Activated T-cell treated with anti-CD3 and anti-CD28 coated beads, Interleukin-2, amount 50 U/mL, for 24 hours (primary cell): ENCODE data around the gene C2CD3.
"Not testable (repeated sequence)": the region's sequence is repeated elsewhere in the genome, so short reads cannot be mapped to it uniquely, and the experiment has no call there.

ENCODE experiments used
- DNase-seq: peaks from one replicate; pipeline ENCODE4 v3.0.0-alpha.2; 2020
- H3K27ac Mint-ChIP-seq: 2 replicates; pipeline ENCODE4 v1.8.0; 2020; ENCODE audit warnings: mild to moderate bottlenecking, mixed read lengths
- H3K27me3 Mint-ChIP-seq: 2 replicates; pipeline ENCODE4 v1.8.0; 2020; ENCODE audit warnings: mixed read lengths
- H3K36me3 Mint-ChIP-seq: 2 replicates; pipeline ENCODE4 v1.8.0; 2020; ENCODE audit warnings: low read depth, mixed read lengths
- H3K4me1 Mint-ChIP-seq: 2 replicates; pipeline ENCODE4 v1.8.0; 2020; ENCODE audit warnings: low read depth, mixed read lengths
- H3K4me3 Mint-ChIP-seq: 2 replicates; pipeline ENCODE4 v1.8.0; 2020; ENCODE audit warnings: mild to moderate bottlenecking, moderate library complexity, mixed read lengths
- H3K9me3 Mint-ChIP-seq: 2 replicates; pipeline ENCODE4 v1.8.0; 2020; ENCODE audit warnings: mixed read lengths

The C2CD3 gene

DNA sequence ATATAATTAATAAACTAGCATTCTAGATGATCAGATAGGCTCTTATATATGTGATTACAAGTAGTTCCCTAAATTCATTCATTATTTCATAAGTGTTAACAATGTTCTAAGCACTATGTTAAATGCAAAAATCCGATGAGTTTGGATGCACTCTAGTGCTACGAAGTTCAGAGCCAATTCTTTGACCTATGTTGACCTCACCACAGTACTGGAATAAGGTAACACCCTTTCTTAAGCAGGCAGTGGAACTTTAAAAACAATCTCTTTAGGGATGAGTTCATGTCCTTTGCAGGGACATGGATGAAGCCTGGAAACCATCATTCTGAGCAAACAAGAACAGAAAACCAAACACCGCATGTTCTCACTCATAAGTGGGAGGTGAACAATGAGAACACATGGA is 93.6 kb downstream of the C2CD3 start:
- Mint-ChIP-seq H3K27ac (no peak overlapping the region), H3K4me1 (peaks cover 5% of the 10 kb centered on the region), H3K36me3 (peaks cover 80% of the 10 kb centered on the region), H3K9me3 (no peaks in the 10 kb centered on the region), H3K4me3 (no peak overlapping the region), H3K27me3 (no peaks in the 10 kb centered on the region)
- no peak for DNase-seq

DNA sequence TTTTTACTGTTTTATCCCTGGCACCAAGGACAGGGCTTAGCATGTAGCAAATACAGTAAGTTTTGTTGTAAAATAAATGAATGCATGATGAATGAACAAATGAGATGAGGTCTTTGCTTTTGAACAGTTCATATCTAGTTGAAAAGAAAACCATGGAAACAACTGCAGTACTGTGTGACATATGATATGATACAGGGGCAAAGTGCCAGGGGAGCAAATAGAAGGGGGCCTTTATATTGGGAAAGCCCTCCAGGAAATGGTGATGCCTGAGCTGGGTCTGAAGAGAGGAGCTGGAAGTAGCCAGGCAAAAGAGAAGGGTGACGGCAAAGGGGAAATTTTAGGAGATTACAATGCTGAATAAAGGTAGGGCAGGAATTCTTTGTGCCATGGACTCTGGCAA is 98.1 kb downstream of the C2CD3 start:
- Mint-ChIP-seq H3K27me3 (no peaks in the 10 kb centered on the region), H3K27ac (no peak overlapping the region), H3K4me3 (no peak overlapping the region), H3K36me3 (peaks cover 78% of the 10 kb centered on the region), H3K4me1 (peaks cover 7% of the 10 kb centered on the region), H3K9me3 (no peaks in the 10 kb centered on the region)
- no peak for DNase-seq

DNA sequence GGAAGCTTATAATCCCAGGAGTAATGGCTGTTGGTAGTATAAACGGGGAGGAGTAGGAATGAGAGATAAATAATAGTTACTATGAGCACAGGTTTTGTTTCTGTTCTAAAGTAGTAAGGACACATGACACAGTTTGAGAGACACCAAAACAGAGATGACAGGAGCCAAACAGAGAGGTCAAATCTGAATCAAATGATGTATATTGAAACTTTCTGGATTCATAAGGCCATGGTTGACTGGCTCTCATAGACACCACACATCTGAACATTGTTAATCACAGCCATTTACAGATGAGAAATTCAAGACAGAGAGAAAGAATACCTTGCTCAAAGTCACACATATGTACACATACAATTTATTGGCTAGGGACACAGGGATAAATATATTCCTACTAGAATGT is 98.5 kb downstream of the C2CD3 start:
- H3K9me3 Mint-ChIP-seq: no peaks in the 10 kb centered on the region
- no peak for DNase-seq
- peaks cover 76% of the 10 kb centered on the region for H3K36me3 Mint-ChIP-seq
- peaks cover 7% of the 10 kb centered on the region for H3K4me1 Mint-ChIP-seq
- H3K27me3 Mint-ChIP-seq: no peaks in the 10 kb centered on the region
- H3K27ac Mint-ChIP-seq: no peak overlapping the region
- H3K4me3 Mint-ChIP-seq: no peak overlapping the region

DNA sequence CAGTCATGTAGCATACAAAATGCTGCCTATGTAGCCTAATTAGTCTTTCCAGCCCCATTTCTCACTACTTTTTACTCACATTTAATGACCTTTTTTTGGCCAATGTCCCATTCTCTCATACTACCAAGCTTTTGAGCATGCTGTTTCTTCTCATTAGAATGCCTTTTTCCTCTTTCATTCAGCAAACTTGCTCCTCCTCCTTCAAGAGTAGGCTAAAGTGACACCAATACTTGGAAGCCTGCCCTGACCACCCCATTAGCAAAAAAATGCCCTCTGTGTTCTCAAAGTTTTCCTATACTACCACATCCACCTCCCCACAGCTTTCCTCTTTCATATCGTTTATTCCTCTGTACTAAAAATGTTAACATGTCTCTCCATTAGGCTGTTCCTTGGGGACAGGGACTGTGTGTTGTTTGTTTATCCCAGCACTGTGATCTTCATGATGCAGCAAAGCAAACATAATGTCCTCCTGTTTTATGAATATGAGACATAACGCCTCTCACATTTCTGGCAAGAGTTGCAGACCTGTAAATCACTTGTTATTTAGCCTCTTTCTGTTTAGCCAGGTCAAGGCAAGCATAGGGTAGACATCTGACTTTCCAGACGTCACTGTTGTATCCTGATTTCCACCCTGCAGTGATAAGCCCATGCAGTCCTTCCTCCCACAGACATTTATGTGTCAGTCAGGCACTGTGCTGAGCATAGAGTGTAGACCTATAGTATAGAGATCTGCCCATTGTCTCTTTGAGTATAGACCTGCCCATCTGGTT is 99.9 kb downstream of the C2CD3 start:
- no peak for DNase-seq
- H3K4me3 Mint-ChIP-seq: no peak overlapping the region
- H3K27ac Mint-ChIP-seq: no peak overlapping the region
- H3K27me3 Mint-ChIP-seq: no peaks in the 10 kb centered on the region
- H3K9me3 Mint-ChIP-seq: no peaks in the 10 kb centered on the region
- peaks cover 7% of the 10 kb centered on the region for H3K4me1 Mint-ChIP-seq
- H3K36me3 Mint-ChIP-seq: peaks cover 77% of the 10 kb centered on the region

DNA sequence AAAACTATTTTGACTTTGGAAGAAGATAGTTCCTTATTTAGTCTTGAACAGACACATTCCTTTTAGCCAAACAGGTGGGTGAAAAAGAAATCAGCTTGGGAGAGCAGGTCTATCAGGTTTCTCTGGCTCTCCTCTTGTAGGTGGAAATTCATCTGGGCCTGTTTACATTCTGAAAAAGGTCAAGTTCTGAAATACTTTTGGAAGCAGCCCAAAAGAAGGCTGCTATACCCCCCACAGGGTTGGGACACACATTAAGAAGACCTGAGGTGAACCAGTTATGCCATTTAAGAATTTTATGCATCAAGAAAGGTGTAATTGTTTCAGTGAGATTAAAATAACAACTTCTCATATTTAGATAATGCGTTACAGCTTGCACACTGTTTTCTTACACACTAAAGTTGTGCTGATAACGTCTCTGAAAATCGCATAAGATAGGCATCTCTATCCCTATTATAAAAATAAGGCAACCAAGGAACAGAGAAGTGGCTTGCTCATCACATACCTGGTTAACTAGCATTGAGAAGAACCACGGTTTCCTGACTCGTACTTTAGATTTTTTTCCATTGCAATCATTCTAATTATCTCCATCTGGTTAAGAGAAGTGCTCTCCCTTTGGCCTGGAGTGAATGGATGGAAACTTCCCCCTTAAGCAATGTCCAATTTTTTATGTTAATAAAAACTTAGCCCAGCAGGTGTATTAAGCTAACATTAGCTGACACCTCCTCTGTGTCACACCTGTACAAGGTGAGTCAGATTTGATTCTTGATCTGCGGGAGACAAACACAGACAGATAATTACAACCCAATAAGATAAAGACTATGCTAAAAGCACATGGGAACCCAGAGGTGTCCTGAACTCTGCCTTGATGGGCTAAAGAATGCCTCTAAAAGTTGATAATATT is 101.4 kb downstream of the C2CD3 start:
- H3K4me1 Mint-ChIP-seq: peaks cover 7% of the 10 kb centered on the region
- no peaks in the 10 kb centered on the region for H3K27me3 Mint-ChIP-seq
- peaks cover 82% of the 10 kb centered on the region for H3K36me3 Mint-ChIP-seq
- no peak overlapping the region for H3K27ac Mint-ChIP-seq
- DNase-seq: no peak
- no peak overlapping the region for H3K4me3 Mint-ChIP-seq
- H3K9me3 Mint-ChIP-seq: no peaks in the 10 kb centered on the region

DNA sequence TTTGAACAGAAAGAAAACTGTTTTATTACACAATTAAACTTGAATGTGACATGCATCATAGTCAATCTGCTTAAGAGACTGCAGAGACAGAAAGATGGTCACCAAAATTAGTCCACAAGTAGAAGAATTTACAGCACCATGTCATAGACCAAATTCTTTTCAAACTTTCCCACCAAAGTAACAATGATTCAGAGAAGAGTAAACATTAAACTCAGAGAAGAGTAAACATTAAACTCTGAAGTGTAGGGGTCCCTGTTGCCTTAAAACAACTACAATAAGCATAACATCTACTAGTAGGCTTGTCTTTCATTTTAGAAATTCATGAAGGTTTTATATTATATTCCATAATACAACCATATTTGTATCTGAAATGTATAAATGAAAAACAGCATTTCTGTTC is 104.1 kb downstream of the C2CD3 start:
- not testable (repeated sequence) for H3K9me3 Mint-ChIP-seq, H3K27ac Mint-ChIP-seq, H3K4me1 Mint-ChIP-seq, H3K4me3 Mint-ChIP-seq, DNase-seq, H3K27me3 Mint-ChIP-seq
- H3K36me3 Mint-ChIP-seq: peaks cover 76% of the 10 kb centered on the region

DNA sequence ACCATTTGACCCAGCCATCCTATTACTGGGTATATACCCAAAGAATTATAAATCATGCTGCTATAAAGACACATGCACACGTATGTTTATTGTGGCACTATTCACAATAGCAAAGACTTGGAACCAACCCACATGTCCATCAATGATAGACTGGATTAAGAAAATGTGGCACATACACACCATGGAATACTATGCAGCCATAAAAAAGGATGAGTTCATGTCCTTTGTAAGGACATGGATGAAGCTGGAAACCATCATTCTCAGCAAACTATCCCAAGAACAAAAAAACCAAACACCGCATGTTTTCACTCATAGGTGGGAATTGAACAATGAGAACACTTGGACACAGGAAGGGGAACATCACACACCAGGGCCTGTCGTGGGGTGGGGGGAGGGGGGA is 105.3 kb downstream of the C2CD3 start:
- not testable (repeated sequence) for H3K4me1 Mint-ChIP-seq, DNase-seq, H3K27me3 Mint-ChIP-seq, H3K27ac Mint-ChIP-seq, H3K4me3 Mint-ChIP-seq, H3K9me3 Mint-ChIP-seq
- H3K36me3 Mint-ChIP-seq: peaks cover 75% of the 10 kb centered on the region

DNA sequence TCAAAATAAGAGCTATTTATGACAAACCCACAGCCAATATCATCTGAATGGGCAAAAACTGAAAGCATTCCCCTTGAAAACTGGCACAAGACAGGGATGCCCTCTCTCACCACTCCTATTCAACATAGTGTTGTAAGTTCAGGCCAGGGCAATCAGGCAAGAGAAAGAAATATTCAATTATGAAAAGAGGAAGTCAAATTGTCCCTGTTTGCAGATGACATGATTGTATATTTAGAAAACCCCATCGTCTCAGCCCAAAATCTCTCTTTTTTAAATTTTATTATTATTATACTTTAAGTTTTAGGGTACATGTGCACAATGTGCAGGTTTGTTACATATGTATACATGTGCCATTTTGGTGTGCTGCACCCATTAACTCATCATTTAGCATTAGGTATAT is 107.2 kb downstream of the C2CD3 start:
- not testable (repeated sequence) for DNase-seq
- H3K36me3 Mint-ChIP-seq: peaks cover 69% of the 10 kb centered on the region

DNA sequence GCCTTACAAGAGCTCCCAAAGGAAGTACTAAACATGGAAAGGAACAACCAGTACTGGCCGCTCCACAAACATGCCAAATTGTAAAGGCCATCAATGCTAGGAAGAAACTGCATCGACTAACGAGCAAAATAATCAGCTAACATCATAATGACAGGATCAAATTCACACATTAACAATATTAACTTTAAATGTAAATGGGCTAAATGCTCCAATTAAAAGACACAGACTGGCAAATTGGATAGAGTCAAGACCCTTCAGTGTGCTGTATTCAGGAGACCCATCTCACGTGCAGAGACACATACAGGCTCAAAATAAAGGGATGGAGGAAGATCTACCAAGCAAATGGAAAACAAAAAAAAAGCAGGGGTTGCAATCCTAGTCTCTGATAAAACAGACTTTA is 109.2 kb downstream of the C2CD3 start:
- H3K27ac Mint-ChIP-seq, H3K27me3 Mint-ChIP-seq, DNase-seq, H3K4me3 Mint-ChIP-seq, H3K9me3 Mint-ChIP-seq, H3K4me1 Mint-ChIP-seq: not testable (repeated sequence)
- peaks cover 74% of the 10 kb centered on the region for H3K36me3 Mint-ChIP-seq

More for the DNA sequence above, 107.2 kb downstream of the C2CD3 start:
- not testable (repeated sequence) for H3K9me3 Mint-ChIP-seq, H3K4me1 Mint-ChIP-seq, H3K4me3 Mint-ChIP-seq, H3K27me3 Mint-ChIP-seq, H3K27ac Mint-ChIP-seq

DNA sequence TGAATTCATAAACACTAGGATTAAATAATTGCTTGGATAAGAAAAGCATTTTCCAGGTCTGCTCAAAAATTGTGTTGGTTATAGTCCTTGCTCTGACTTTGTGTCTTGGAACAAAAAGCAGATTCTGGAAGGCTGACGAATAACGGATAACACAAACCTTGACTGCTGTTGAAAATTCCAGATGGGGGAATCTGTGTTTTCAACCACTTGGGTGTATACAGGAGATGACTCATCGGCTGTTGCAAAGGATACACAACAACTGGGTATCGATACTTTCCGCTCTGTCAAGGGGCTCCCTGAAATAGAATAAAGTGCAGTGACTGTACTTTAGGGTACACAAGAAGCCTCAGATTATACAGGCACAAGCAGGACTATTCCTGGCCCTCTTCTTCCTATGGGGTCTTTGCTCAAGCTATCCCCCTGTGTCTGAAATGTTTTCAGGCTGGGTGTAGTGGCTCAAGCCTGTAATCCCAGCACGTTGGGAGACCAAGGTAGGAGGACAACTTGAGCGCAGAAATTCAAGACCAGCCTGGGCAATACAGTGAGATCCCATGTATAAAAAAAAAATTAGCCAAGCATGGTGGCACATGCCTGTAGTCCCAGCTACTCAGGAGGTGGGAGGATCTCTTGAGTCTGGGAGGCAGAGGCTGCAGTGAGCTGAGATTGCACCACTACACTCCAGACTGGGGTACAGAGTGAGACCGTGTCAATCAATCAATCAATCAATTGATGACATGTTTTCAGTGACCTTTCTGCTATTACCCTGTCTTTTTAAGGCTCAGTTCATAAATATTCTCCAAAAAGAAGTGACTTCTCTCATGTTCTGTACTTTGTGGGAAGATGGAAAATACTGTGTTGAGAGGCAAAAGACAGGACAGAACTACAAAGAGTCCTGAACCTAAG is 113.3 kb downstream of the C2CD3 start:
- Mint-ChIP-seq H3K4me3 (no peak overlapping the region), H3K27me3 (no peaks in the 10 kb centered on the region), H3K4me1 (peaks cover 10% of the 10 kb centered on the region), H3K9me3 (peaks cover 2% of the 10 kb centered on the region), H3K36me3 (peaks cover 72% of the 10 kb centered on the region), H3K27ac (no peak overlapping the region)
- DNase-seq: no peak

DNA sequence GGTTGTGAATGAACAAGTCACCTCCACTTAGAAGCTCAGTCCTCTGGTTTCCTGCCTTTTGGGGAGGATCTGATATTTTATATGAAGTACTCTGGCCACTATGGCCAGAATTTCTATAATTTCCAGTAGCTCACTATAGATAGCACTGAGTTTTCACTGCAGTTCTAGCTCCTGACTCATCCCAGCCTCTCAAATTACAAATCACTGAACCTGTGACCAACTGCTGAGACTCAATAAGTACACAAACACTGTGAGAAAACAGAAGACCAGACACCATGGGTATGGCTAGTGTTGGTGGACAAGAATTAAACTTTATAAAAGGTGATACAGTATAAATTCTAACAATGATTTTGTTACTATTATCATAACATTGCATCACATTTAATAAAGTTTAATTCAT is 114.9 kb downstream of the C2CD3 start:
- H3K36me3 Mint-ChIP-seq: peaks cover 69% of the 10 kb centered on the region
- peaks cover 2% of the 10 kb centered on the region for H3K4me1 Mint-ChIP-seq
- no peaks in the 10 kb centered on the region for H3K9me3 Mint-ChIP-seq
- H3K4me3 Mint-ChIP-seq: no peak overlapping the region
- H3K27me3 Mint-ChIP-seq: no peaks in the 10 kb centered on the region
- H3K27ac Mint-ChIP-seq: no peak overlapping the region
- DNase-seq: no peak

DNA sequence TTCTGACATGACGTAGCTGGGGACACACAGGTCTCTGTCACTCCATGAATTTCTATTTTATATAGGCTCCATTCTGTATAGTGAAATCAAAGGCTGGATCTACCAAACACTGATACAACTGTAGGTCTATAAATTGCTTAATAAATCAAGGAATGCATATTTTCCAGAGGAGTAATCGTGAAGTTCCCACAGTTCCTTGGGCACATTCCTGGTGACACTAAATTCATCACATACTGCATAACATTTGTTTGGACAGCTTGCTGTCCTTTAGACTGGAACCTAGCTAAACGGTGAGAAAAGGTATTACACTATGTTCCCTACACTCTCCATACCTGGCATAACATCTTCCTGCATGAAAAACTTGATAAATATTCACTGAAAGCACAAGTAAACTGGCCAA is 120.3 kb downstream of the C2CD3 start:
- Mint-ChIP-seq H3K36me3 (peaks cover 65% of the 10 kb centered on the region), H3K27ac (no peak overlapping the region), H3K4me3 (no peak overlapping the region), H3K4me1 (no peaks in the 10 kb centered on the region), H3K9me3 (no peaks in the 10 kb centered on the region), H3K27me3 (no peaks in the 10 kb centered on the region)
- no peak for DNase-seq

DNA sequence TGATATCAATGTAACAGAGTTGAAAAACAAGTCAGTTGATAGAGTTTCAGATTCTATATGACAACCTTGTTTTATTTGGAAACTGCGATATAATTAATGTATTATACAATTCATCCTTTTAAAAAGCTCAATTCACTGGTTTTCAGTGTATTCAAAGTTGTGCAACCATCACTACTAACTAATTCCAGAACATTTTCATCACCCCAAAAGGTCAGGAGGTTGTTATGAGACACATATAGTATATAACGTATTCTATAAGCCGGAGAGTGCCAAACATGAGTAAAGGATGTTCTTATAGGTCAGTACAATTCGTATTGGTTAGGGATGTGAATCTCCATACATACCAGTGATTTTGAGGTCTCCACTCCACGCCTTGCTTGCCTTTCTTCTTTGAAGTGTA is 121.8 kb downstream of the C2CD3 start:
- Mint-ChIP-seq H3K4me1 (no peaks in the 10 kb centered on the region), H3K27ac (no peak overlapping the region), H3K9me3 (no peaks in the 10 kb centered on the region), H3K36me3 (peaks cover 67% of the 10 kb centered on the region), H3K4me3 (no peak overlapping the region), H3K27me3 (no peaks in the 10 kb centered on the region)
- DNase-seq: no peak

DNA sequence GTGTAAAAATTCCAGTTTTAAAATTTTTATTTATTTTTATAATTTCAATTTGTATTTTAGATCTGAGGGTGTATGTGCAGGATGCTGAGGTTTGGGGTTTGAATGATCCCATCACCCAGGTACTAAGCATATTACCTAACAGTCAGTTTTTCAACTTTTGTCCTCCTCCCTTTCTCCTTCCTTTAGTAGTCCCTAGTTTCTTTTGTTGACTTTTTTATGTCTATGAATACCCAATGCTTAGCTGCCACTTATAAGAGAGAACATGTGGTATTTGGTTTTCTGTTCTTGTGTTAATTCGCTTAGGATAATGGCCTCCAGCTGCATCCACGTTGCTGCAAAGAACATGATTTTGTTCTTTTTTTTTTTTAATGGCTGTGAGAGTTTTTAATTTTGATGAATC is 126.3 kb downstream of the C2CD3 start:
- no peaks in the 10 kb centered on the region for H3K27me3 Mint-ChIP-seq
- no peak for DNase-seq
- H3K27ac Mint-ChIP-seq: no peak overlapping the region
- no peak overlapping the region for H3K4me3 Mint-ChIP-seq
- no peaks in the 10 kb centered on the region for H3K9me3 Mint-ChIP-seq
- peaks cover 70% of the 10 kb centered on the region for H3K36me3 Mint-ChIP-seq
- H3K4me1 Mint-ChIP-seq: no peaks in the 10 kb centered on the region
